ENCODE data around the gene CNIH4.
"Not testable (repeated sequence)": the region's sequence is repeated elsewhere in the genome, so short reads cannot be mapped to it uniquely, and the experiment has no call there.

CNIH4 gene

GRCh38 chr1:224402472-224403036 is 45.9 kb downstream of the CNIH4 start:
- no peak for DNase-seq

GRCh38 chr1:224404916-224405603 is 48.4 kb downstream of the CNIH4 start:
- DNase-seq: no peak

GRCh38 chr1:224405604-224405970 is 48.9 kb downstream of the CNIH4 start:
- DNase-seq: no peak

- no peak for DNase-seq
These were observed 49.5 kb downstream of the CNIH4 start for GRCh38 chr1:224406216-224406615.

DNA sequence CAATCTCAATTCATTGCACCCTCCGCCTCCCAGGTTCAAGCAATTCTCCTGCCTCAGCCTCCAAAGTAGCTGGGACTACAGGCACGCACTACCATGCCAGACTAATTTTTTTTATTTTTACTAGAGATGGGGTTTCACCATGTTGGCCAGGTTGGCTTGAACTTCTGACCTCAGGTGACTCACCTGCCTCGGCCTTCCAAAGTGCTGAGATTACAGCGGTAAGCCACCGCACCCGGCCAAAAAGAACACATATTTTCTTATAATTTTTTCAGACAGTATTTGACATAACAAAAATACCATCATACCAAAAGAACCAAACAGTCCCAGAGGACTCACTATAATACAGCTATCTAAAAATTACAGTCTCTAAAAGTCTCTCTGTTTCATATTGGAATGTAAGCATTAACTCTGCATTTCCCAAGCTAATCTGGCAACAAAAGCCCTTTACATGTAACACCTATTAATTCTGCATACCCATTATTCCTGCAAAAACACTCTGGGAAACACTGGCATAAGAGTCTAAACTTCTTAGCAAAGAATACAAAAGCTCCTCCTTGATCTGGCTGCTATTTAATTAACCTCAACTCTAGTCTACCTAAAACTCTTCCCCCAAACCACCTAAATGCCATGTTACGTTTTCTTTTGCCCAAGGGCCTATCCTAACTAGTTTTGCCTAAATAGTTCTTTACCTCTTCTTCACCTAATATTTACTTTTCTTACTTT is 51.1 kb downstream of the CNIH4 start:
- DNase-seq: no peak

GRCh38 chr1:224408294-224408590 is 51.6 kb downstream of the CNIH4 start:
- no peak for DNase-seq

DNA sequence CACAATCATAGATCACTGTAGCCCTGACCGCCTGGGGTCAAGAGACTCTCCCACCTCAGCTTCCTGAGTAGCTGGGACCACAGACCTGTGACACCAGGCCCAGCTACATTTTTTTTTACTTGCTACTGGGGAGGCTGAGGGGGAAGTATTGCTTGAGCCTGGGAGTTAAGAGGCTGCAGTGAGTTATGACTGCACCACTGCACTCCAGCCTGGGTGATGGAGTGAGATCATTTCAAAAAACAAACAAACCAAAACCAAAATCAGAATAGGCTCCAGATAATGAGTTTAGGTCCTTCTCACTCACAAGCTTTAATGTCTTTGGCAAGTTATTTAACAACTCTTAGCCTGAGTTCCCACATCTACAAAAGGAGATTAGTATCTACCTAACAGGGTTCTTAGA is 55.1 kb downstream of the CNIH4 start:
- no peak for DNase-seq

DNA sequence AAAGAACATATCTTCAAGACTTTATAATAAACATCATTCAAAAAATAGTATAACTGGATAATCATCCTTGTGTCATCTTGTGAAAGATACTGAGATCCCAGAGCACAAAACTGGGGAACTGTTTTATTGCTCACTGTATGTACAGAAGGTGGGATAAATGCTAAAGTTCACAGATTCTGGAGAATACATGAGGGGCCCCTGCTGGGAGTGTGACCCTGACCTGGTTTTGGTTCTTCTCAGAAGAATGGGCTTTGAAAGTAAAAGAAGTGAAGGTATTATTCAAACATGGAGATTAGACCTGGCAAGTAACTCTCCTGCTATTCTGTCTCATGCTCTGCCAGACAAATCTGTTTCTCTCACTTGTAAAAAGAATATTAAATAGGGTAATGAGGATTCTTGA is 63.4 kb downstream of the CNIH4 start:
- DNase-seq: no peak

GRCh38 chr1:224425279-224425884 is 68.7 kb downstream of the CNIH4 start:
- DNase-seq: no peak

GRCh38 chr1:224426869-224427268 is 70.2 kb downstream of the CNIH4 start:
- DNase-seq: not testable (repeated sequence)

- no peak for DNase-seq
These were observed 70.7 kb downstream of the CNIH4 start for GRCh38 chr1:224427346-224427745.

DNA sequence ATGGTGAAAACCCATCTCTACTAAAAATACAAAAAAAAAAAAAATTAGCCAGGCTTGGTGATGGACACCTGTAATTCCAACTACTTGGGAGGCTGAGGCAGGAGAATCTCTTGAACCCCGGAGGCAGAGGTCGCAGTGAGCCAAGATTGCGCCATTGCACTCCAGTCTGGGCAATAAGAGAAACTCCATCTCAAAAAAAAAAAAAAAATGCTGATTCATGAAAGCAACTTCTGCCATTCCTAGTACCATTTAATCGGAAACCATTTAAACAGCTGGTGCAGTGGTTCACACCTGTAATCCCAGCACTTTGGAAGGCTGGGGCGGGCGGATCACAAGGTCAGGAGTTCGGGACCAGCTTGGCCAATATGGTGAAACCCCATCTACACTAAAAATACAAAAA is 72.0 kb downstream of the CNIH4 start:
- DNase-seq: peak in 1 of 2 donors; percentile 28

All from inflammatory macrophage treated with lipopolysaccharide for 1 hour (primary cell).